ENCODE measurements around the gene RBM4. TPM values are rescaled to one million over a fixed set of nuclear protein-coding genes. Genes with fewer than 3 reads are reported as not detected.

RBM4 gene
- total and polyA plus RNA-seq, 2 of the 4 experiments (the other 2 are of a cell fraction) = 165 to 198 TPM

DNA sequence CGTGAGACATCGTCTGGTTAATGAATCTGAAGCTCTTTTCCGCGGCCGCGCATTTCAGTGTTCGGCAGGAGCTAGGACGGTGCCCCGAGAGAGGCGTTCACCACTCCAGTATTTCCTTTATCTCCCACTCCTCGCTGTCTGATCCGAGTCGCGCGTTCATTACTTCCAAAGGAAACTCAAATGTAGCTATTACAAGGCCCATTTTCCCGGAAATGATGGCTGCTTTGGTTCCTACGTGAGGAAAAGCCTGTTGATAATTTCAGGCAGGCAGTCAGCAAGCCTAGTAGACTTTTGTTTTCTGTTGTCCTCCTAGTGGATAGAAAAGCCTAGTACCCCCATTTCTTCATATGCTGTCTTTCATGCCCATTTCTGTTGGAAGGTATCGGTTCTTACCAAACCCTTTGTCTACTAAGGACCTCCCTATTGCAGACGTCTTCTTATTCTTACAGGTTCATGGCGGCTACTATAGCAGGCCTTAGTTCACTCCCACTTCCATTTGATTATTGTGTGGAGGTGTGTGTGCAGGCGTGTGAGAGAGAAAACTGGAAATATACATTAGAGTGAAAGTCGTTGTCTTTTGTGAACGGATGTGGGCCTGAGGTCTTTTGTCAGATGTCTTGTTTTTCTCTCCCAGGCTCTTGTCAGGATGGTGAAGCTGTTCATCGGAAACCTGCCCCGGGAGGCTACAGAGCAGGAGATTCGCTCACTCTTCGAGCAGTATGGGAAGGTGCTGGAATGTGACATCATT lies 737 bp downstream of the RBM4 start:
- peak; percentile 42 for DNase-seq
- CTCF ChIA-PET = interaction anchor here (0.5 to 0.8 kb wide), 2 partner anchors 56 to 173 kb away, joined by 3 read pairs; no protein-coding TSS in a partner anchor

More for the DNA sequence above, 737 bp downstream of the RBM4 start:
- BruUV-seq (replicated peaks) = no TSS peak
- peak overlapping the region; percentile 88 for H3K9ac ChIP-seq (ENCODE audit: low read depth, low read length)
- peak overlapping the region; percentile 75 for H2BK5ac ChIP-seq (ENCODE audit: low read depth, low read length, poor library complexity, severe bottlenecking)
- dilution Hi-C loops (cut with HindIII; ENCODE audit: low sequenced_read_pairs, unreplicated experiment) = no loop called here
- in situ Hi-C loops (cut with MboI; ENCODE audit: low sequenced_read_pairs) = no loop called here
- no peak overlapping the region for H2BK20ac ChIP-seq (ENCODE audit: low read depth, low read length)
- H3K23ac ChIP-seq (ENCODE audit: low read depth, low read length) = peak overlapping the region; percentile 94
- peaks cover 25% of the 10 kb centered on the region for H3K36me3 ChIP-seq (ENCODE audit: control insufficient read depth, insufficient read depth, low read length)
- H2AK9ac ChIP-seq (replicated peaks; ENCODE audit: low read depth, low read length, poor library complexity) = peak overlapping the region; percentile 98
- peaks cover 21% of the 10 kb centered on the region for H3K4me1 ChIP-seq (ENCODE audit: control insufficient read depth, insufficient read depth, low read length)
- H3K18ac ChIP-seq (ENCODE audit: low read depth, low read length) = peak overlapping the region; percentile 16
- peak overlapping the region; percentile 17; the same call in 1 of the 2 replicates for H4K5ac ChIP-seq (ENCODE audit: low read depth, low read length)
- H2AFZ ChIP-seq (replicated peaks; ENCODE audit: low read length, poor library complexity) = peak overlapping the region; percentile 89
- WGBS, 2 experiments (ENCODE audit: extremely low coverage in 2 of 2, insufficient read length in 1 of 2) = 0% methylated on average over 8 of the region's 27 CpGs; no CpG with 5 or more reads in 1 of the 2 experiments
- H3K27ac ChIP-seq (ENCODE audit: insufficient read depth, low read length) = peak overlapping the region; percentile 87
- POLR2A ChIA-PET (ENCODE audit: unreplicated experiment) = interaction anchor here (0.7 to 2.3 kb wide), 2 partner anchors 20 to 44 kb away, joined by 11 to 17 read pairs; no protein-coding TSS in a partner anchor
- H4K8ac ChIP-seq (ENCODE audit: low read depth in 2 of 2, low read length in 2 of 2) = peak overlapping the region; percentile 65 to 96; a peak in 3 of 4 replicates
- peak overlapping the region; percentile 91 for H2AK5ac ChIP-seq (ENCODE audit: low read depth, low read length)
- peak overlapping the region; percentile 67 for H3K56ac ChIP-seq (ENCODE audit: extremely low read depth, insufficient read depth, low read length)
- no peaks in the 10 kb centered on the region for H3K27me3 ChIP-seq (ENCODE audit: control insufficient read depth, insufficient read depth, low read length)
- peak overlapping the region; percentile 98 for H3K14ac ChIP-seq (replicated peaks; ENCODE audit: low read depth, low read length)
- peaks cover 81% of the 10 kb centered on the region for H4K20me1 ChIP-seq (ENCODE audit: insufficient read depth, low read length)
- intact Hi-C loops (cut with micrococcal nuclease) = loop anchor here (2.0 kb wide), 2 partner anchors 22 to 92 kb away; partner anchors contain the start of genes ACTN3, RBM14 and ZDHHC24
- peaks cover 12 to 80% of the 10 kb centered on the region in 2 experiments; a peak in 3 of 4 replicates for H3K79me1 ChIP-seq (ENCODE audit: low read depth in 1 of 2, low read length in 2 of 2)
- 0 out of 2 replicates have a peak overlapping the region, but pooled peaks have one; percentile 2 for H2BK120ac ChIP-seq (ENCODE audit: low read depth, low read length)
- H2BK15ac ChIP-seq (ENCODE audit: low read depth, low read length) = no peak overlapping the region
- H3K4ac ChIP-seq (ENCODE audit: low read depth, low read length) = peak overlapping the region; percentile 96
- peak overlapping the region; percentile 93 for H3K4me2 ChIP-seq (ENCODE audit: low read depth, low read length)
- TF ChIP-seq BHLHE40 (IDR thresholded peaks at IDR 0.05; ENCODE audit: low read depth, low read length) = no peak
- TF ChIP-seq, protein P1, sequence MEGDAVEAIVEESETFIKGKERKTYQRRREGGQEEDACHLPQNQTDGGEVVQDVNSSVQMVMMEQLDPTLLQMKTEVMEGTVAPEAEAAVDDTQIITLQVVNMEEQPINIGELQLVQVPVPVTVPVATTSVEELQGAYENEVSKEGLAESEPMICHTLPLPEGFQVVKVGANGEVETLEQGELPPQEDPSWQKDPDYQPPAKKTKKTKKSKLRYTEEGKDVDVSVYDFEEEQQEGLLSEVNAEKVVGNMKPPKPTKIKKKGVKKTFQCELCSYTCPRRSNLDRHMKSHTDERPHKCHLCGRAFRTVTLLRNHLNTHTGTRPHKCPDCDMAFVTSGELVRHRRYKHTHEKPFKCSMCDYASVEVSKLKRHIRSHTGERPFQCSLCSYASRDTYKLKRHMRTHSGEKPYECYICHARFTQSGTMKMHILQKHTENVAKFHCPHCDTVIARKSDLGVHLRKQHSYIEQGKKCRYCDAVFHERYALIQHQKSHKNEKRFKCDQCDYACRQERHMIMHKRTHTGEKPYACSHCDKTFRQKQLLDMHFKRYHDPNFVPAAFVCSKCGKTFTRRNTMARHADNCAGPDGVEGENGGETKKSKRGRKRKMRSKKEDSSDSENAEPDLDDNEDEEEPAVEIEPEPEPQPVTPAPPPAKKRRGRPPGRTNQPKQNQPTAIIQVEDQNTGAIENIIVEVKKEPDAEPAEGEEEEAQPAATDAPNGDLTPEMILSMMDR (conservative IDR thresholded peaks at IDR 0.05; ENCODE audit: low read depth, low read length) = 0 out of 2 replicates have a peak, but pooled peaks have one; percentile 21
- H3K9me3 ChIP-seq (ENCODE audit: control insufficient read depth, insufficient read depth, low read length) = no peaks in the 10 kb centered on the region
- peaks cover 10% of the 10 kb centered on the region; the same call in 1 of the 2 replicates for H3K9me1 ChIP-seq (ENCODE audit: insufficient read depth, low read length)
- H3K4me3 ChIP-seq (ENCODE audit: insufficient read depth, low read depth, low read length) = peak overlapping the region; percentile 76
- no peak for ATAC-seq (ENCODE audit: low read depth)
- peak overlapping the region; percentile 92 for H4K91ac ChIP-seq (ENCODE audit: insufficient read depth, low read depth, low read length)
